MCF 10A (cell line): ENCODE measurements around the gene ACSL5. TPM values are rescaled to one million over a fixed set of nuclear protein-coding genes. Genes with fewer than 3 reads are reported as not detected.

Source experiments
- BruUV-seq: library from RNA; stranded (reverse); fragments of 400-500 nt; replicated peaks from 2 replicates; lab custom pipeline; 2021; lab: Mats Ljungman, UMichigan
- CTCF ChIA-PET: fragments of 300-600 bp; sonication (Branson Sonifier 250); formaldehyde crosslinking; extraction: SDS; loops from one replicate; lab custom pipeline; 2021; ENCODE audit warnings: antibody characterized with exemption, inconsistent platforms; lab: Yijun Ruan, JAX
- POLR2A ChIA-PET: fragments of 300-600, 350-650 bp; sonication (Branson Sonifier 250); formaldehyde crosslinking; extraction: SDS; loops from one replicate; lab custom pipeline; 2020; ENCODE audit warnings: antibody characterized with exemption, inconsistent platforms; lab: Yijun Ruan, JAX
- DNase-seq: peaks from one replicate; pipeline ENCODE4 v3.0.0-alpha.2; 2018; ENCODE audit not compliant: unreplicated experiment
- H3K27ac Mint-ChIP-seq: one replicate; pipeline ENCODE4 v1.8.0; 2022; ENCODE audit warnings: mild to moderate bottlenecking, low read depth, mixed read lengths; ENCODE audit not compliant: unreplicated experiment
- H3K27me3 Mint-ChIP-seq: one replicate; pipeline ENCODE4 v1.8.0; 2022; ENCODE audit warnings: mixed read lengths; ENCODE audit not compliant: insufficient read depth, unreplicated experiment
- H3K36me3 Mint-ChIP-seq: one replicate; pipeline ENCODE4 v1.8.0; 2022; ENCODE audit warnings: mild to moderate bottlenecking, moderate library complexity, mixed read lengths; ENCODE audit not compliant: insufficient read depth, unreplicated experiment
- H3K4me1 Mint-ChIP-seq: one replicate; pipeline ENCODE4 v1.8.0; 2022; ENCODE audit warnings: mixed read lengths; ENCODE audit not compliant: insufficient read depth, unreplicated experiment
- H3K4me3 Mint-ChIP-seq: one replicate; pipeline ENCODE4 v1.8.0; 2022; ENCODE audit warnings: mild to moderate bottlenecking, moderate library complexity, mixed read lengths; ENCODE audit not compliant: unreplicated experiment
- H3K9me3 Mint-ChIP-seq: one replicate; pipeline ENCODE4 v1.8.0; 2022; ENCODE audit warnings: mixed read lengths; ENCODE audit not compliant: unreplicated experiment
- intact Hi-C: fragments of 100-400 bp; cut with micrococcal nuclease; formaldehyde crosslinking; loops from 2 replicates; pipeline ENCODE4 v1.14.1; 2022
- total RNA-seq: library from RNA; stranded (reverse); gene quantifications from 2 replicates; pipeline ENCODE4 v1.2.3, GENCODE V29; 2022
- TF ChIP-seq, protein P1 (sequence below): fragments of 200-600 bp; IDR thresholded peaks from one replicate; pipeline ENCODE4 v1.8.0; 2022; ENCODE audit warnings: antibody characterized with exemption, mild to moderate bottlenecking; ENCODE audit not compliant: unreplicated experiment

Gene ACSL5
- total RNA-seq, 1 experiment from 2014 or later, result 0.68 TPM

GRCh38 chr10:112365014-112365432 lies 8.9 kb upstream of the ACSL5 start:
- Mint-ChIP-seq H3K27ac (no peak overlapping the region), H3K4me3 (no peak overlapping the region), H3K36me3 (no peaks in the 10 kb centered on the region), H3K4me1 (peaks cover 30% of the 10 kb centered on the region), H3K27me3 (no peaks in the 10 kb centered on the region), H3K9me3 (no peaks in the 10 kb centered on the region)
- CTCF ChIA-PET, result interaction anchor here (0.5 to 1.8 kb wide), 9 partner anchors 9 to 651 kb away, joined by 3 to 7 read pairs (median 3); partner anchors contain the start of gene ACSL5
- BruUV-seq, result no TSS peak
- intact Hi-C loops, result no loop called here
- POLR2A ChIA-PET, result interaction anchor here (0.9 to 1.1 kb wide), 2 partner anchors 9 to 70 kb away, joined by 3 to 4 read pairs; partner anchors contain the start of gene ACSL5
- TF ChIP-seq, protein P1, sequence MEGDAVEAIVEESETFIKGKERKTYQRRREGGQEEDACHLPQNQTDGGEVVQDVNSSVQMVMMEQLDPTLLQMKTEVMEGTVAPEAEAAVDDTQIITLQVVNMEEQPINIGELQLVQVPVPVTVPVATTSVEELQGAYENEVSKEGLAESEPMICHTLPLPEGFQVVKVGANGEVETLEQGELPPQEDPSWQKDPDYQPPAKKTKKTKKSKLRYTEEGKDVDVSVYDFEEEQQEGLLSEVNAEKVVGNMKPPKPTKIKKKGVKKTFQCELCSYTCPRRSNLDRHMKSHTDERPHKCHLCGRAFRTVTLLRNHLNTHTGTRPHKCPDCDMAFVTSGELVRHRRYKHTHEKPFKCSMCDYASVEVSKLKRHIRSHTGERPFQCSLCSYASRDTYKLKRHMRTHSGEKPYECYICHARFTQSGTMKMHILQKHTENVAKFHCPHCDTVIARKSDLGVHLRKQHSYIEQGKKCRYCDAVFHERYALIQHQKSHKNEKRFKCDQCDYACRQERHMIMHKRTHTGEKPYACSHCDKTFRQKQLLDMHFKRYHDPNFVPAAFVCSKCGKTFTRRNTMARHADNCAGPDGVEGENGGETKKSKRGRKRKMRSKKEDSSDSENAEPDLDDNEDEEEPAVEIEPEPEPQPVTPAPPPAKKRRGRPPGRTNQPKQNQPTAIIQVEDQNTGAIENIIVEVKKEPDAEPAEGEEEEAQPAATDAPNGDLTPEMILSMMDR, result no peak
- no peak for DNase-seq

DNA sequence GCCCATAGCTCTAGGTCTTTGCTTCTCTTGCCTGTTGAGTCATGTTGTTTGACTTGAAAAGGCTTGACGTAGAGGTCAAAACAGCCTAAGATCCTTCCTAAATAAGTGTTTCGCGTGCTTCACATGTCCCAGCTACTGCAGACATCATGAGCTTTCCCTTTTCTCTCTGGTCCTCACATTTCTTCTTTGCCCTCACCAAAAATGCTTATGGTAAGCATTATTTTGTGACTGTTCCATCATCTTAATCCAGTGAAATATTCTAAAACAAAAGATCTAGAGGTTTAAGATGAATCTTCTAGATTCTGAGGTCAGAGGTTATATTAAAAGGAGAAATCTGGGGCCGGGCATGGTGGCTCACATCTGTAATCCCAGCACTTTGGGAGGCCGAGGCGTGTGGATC lies 8.5 kb upstream of the ACSL5 start:
- BruUV-seq, result no TSS peak

GRCh38 chr10:112366992-112367391 lies 6.9 kb upstream of the ACSL5 start:
- Mint-ChIP-seq H3K36me3 (no peaks in the 10 kb centered on the region), H3K27ac (no peak overlapping the region), H3K9me3 (no peaks in the 10 kb centered on the region), H3K4me1 (peaks cover 11% of the 10 kb centered on the region), H3K4me3 (no peak overlapping the region), H3K27me3 (no peaks in the 10 kb centered on the region)
- no TSS peak for BruUV-seq
- TF ChIP-seq, protein P1, result no peak
- ChIA-PET CTCF (no interaction called here), POLR2A (interaction anchor here (0.7 kb wide), 1 partner anchor 51 kb away, joined by 3 read pairs; no protein-coding TSS in a partner anchor)
- intact Hi-C loops, result no loop called here
- no peak for DNase-seq

More for the DNA sequence above, 8.5 kb upstream of the ACSL5 start:
- TF ChIP-seq, protein P1, result no peak
- CTCF ChIA-PET, result interaction anchor here (0.6 to 1.8 kb wide), 8 partner anchors 9 to 652 kb away, joined by 3 to 7 read pairs (median 3); partner anchors contain the start of gene ACSL5
- H3K4me3 Mint-ChIP-seq, result no peak overlapping the region
- peaks cover 25% of the 10 kb centered on the region for H3K4me1 Mint-ChIP-seq
- no peaks in the 10 kb centered on the region for H3K9me3 Mint-ChIP-seq
- intact Hi-C loops, result no loop called here
- DNase-seq, result no peak
- POLR2A ChIA-PET, result interaction anchor here (0.9 kb wide), 1 partner anchor 9 kb away, joined by 4 read pairs; the partner anchor contains the start of gene ACSL5
- no peaks in the 10 kb centered on the region for H3K27me3 Mint-ChIP-seq
- H3K36me3 Mint-ChIP-seq, result no peaks in the 10 kb centered on the region
- no peak overlapping the region for H3K27ac Mint-ChIP-seq

- Mint-ChIP-seq H3K36me3 (no peaks in the 10 kb centered on the region), H3K4me1 (peaks cover 8% of the 10 kb centered on the region), H3K27me3 (no peaks in the 10 kb centered on the region), H3K4me3 (no peak overlapping the region), H3K9me3 (no peaks in the 10 kb centered on the region), H3K27ac (no peak overlapping the region)
- POLR2A ChIA-PET, result interaction anchor here (0.7 kb wide), 1 partner anchor 127 kb away, joined by 3 read pairs; no protein-coding TSS in a partner anchor
- CTCF ChIA-PET, result no interaction called here
- intact Hi-C loops, result no loop called here
- DNase-seq, result no peak
- TF ChIP-seq, protein P1, result no peak
- BruUV-seq, result no TSS peak
Observed at GRCh38 chr10:112367516-112367915, 6.4 kb upstream of the ACSL5 start.
